HCT116 (cell line): ENCODE measurements around the gene CRADD. TPM values are rescaled to one million over a fixed set of nuclear protein-coding genes. Genes with fewer than 3 reads are reported as not detected.

Experiments used
- ATAC-seq: fragments of 200-7000 bp; cut with Tn5 transposase; 2 replicates; pipeline ENCODE4 v1.9.1; 2020; ENCODE audit warnings: mild to moderate bottlenecking, moderate library complexity
- BruUV-seq: library from RNA; stranded (reverse); fragments of 400-500 nt; replicated peaks from 2 replicates; lab custom pipeline; 2021; lab: Mats Ljungman, UMichigan
- CTCF ChIA-PET: fragments of 300-600 bp; sonication (Branson Sonifier 250); formaldehyde crosslinking; loops from one replicate; lab custom pipeline; 2021; ENCODE audit warnings: antibody characterized with exemption; lab: Charles Lee
- POLR2A ChIA-PET: fragments of 300-600, 350-600 bp; sonication (Branson Sonifier 250); formaldehyde crosslinking; loops from one replicate; lab custom pipeline; 2021; ENCODE audit warnings: antibody characterized with exemption; lab: Charles Lee
- RAD21 ChIA-PET, 2 experiments: fragments of 300-600 bp; sonication (Branson Sonifier 250); formaldehyde crosslinking; loops; one replicate each; lab custom pipeline; 2023; ENCODE audit warnings: low total read pairs in 2 of 2; ENCODE audit not compliant: uncharacterized antibody in 2 of 2, unreplicated experiment in 2 of 2, low non-redundant PET in 1 of 2; lab: Charles Lee
- DNase-seq: peaks from one replicate; pipeline ENCODE4 v3.0.0-alpha.2; 2010; ENCODE audit warnings: low read depth, low spot score
- H2AFZ ChIP-seq: fragments of 200-600 bp; shearing (Covaris generic), sonication (generic); 2 replicates; pipeline ENCODE4 v1.6.1; 2017; ENCODE audit warnings: low read depth, mixed run types, mixed read lengths, antibody characterized with exemption, low read length; ENCODE audit not compliant: poor library complexity, severe bottlenecking
- H3K27ac ChIP-seq: 2 replicates; pipeline ENCODE4 v1.5.1; 2012; ENCODE audit warnings: low read depth, low read length
- H3K27me3 ChIP-seq: fragments of 200-600 bp; sonication (generic); 2 replicates; pipeline ENCODE4 v1.6.1; 2016; ENCODE audit warnings: mixed run types, low read length, mixed read lengths; ENCODE audit not compliant: insufficient read depth
- H3K36me3 ChIP-seq, 2 experiments: fragments of 200-500 bp in 1 of 2; fragments of 200-600 bp in 1 of 2; sonication (Bioruptor generic) in 1 of 2; sonication (generic) in 1 of 2; 2 replicates each; pipeline versions ENCODE4 v1.5.1 to v1.6.1; 2014 to 2016; ENCODE audit warnings: low read length in 2 of 2, inconsistent platforms in 1 of 2, mixed read lengths in 1 of 2, mixed run types in 1 of 2; ENCODE audit not compliant: insufficient read depth in 2 of 2, control insufficient read depth in 1 of 2
- H3K4me1 ChIP-seq, 2 experiments: fragments of 200-600 bp in 1 of 2; sonication (generic) in 1 of 2; 2 replicates each; pipeline versions ENCODE4 v1.5.1 to v1.6.1; 2012 to 2017; ENCODE audit warnings: low read length in 2 of 2, inconsistent platforms in 1 of 2, mild to moderate bottlenecking in 1 of 2, mixed read lengths in 1 of 2, mixed run types in 1 of 2, moderate library complexity in 1 of 2; ENCODE audit not compliant: insufficient read depth in 2 of 2, control insufficient read depth in 1 of 2
- H3K4me2 ChIP-seq: fragments of 200-600 bp; sonication (generic); 2 replicates; pipeline ENCODE4 v1.6.1; 2017; ENCODE audit warnings: mixed run types, low read length, mixed read lengths
- H3K4me3 ChIP-seq, 2 experiments: fragments of 200-600 bp in 1 of 2; sonication (generic) in 1 of 2; replicated peaks in 1 of 2; 2 replicates each; pipeline ENCODE4 v1.5.1; 2011 to 2016; ENCODE audit warnings: low read length in 2 of 2, control low read depth in 1 of 2, low read depth in 1 of 2, mild to moderate bottlenecking in 1 of 2, mixed read lengths in 1 of 2, mixed run types in 1 of 2
- H3K79me2 ChIP-seq: fragments of 200-600 bp; sonication (generic); 2 replicates; pipeline ENCODE4 v1.6.1; 2017; ENCODE audit warnings: mild to moderate bottlenecking, mixed run types, low read length, moderate library complexity, mixed read lengths; ENCODE audit not compliant: insufficient read depth
- H3K9ac ChIP-seq: fragments of 200-600 bp; sonication (generic); 2 replicates; pipeline ENCODE4 v1.6.1; 2016; ENCODE audit warnings: low read length, mixed read lengths
- H3K9me2 ChIP-seq: fragments of 200-600 bp; sonication (generic), shearing (Covaris generic); 2 replicates; pipeline ENCODE4 v1.6.1; 2017; ENCODE audit warnings: mixed run types, mild to moderate bottlenecking, moderate library complexity; ENCODE audit not compliant: insufficient read depth
- H3K9me3 ChIP-seq, 2 experiments: fragments of 200-500 bp in 1 of 2; fragments of 200-600 bp in 1 of 2; sonication (Bioruptor generic) in 1 of 2; sonication (generic) in 1 of 2; 2 replicates each; pipeline ENCODE4 v1.6.1; 2014 to 2017; ENCODE audit warnings: low read length in 2 of 2, mixed read lengths in 2 of 2, inconsistent platforms in 1 of 2, low read depth in 1 of 2, mild to moderate bottlenecking in 1 of 2, mixed run types in 1 of 2, moderate library complexity in 1 of 2; ENCODE audit not compliant: control insufficient read depth in 1 of 2, insufficient read depth in 1 of 2
- H4K20me1 ChIP-seq: fragments of 200-600 bp; sonication (generic), shearing (Covaris generic); 2 replicates; pipeline ENCODE4 v1.6.1; 2017; ENCODE audit warnings: mixed run types, mild to moderate bottlenecking, moderate library complexity; ENCODE audit not compliant: insufficient read depth
- ATF3 ChIP-seq: IDR thresholded peaks from 2 replicates; pipeline ENCODE4 v1.6.1; 2012
- CBX3 ChIP-seq: IDR thresholded peaks from 2 replicates; pipeline ENCODE4 v1.6.1; 2012; ENCODE audit warnings: low read depth
- CEBPB ChIP-seq: IDR thresholded peaks from 2 replicates; pipeline ENCODE4 v1.6.1; 2012; ENCODE audit warnings: low read depth
- EGR1 ChIP-seq: IDR thresholded peaks from 2 replicates; pipeline ENCODE4 v1.6.1; 2012; ENCODE audit warnings: low read depth
- EZH2phosphoT487 ChIP-seq: fragments of 200-600 bp; IDR thresholded peaks from 2 replicates; pipeline ENCODE4 v1.6.1; 2018; ENCODE audit warnings: antibody characterized with exemption, borderline replicate concordance
- FOSL1 ChIP-seq: IDR thresholded peaks from 2 replicates; pipeline ENCODE4 v1.6.1; 2012; ENCODE audit warnings: low read depth
- POLR2A ChIP-seq: IDR thresholded peaks from 2 replicates; pipeline ENCODE4 v1.7.0; 2011; ENCODE audit warnings: borderline replicate concordance; ENCODE audit not compliant: insufficient read depth, insufficient read length; ENCODE audit errors: extremely low read depth
- POLR2AphosphoS5 ChIP-seq: IDR thresholded peaks from 2 replicates; pipeline ENCODE4 v1.6.1; 2011; ENCODE audit warnings: mild to moderate bottlenecking, low read depth, low read length, moderate library complexity
- REST ChIP-seq: IDR thresholded peaks from 2 replicates; pipeline ENCODE4 v1.6.1; 2012; ENCODE audit warnings: low read depth
- SIN3A ChIP-seq: IDR thresholded peaks from 2 replicates; pipeline ENCODE4 v1.6.1; 2012; ENCODE audit warnings: low read depth
- SP1 ChIP-seq: IDR thresholded peaks from 2 replicates; pipeline ENCODE4 v1.6.1; 2012; ENCODE audit warnings: low read depth
- TCF7L2 ChIP-seq: IDR thresholded peaks from 2 replicates; pipeline ENCODE4 v1.7.0; 2011; ENCODE audit warnings: borderline replicate concordance, inconsistent platforms; ENCODE audit not compliant: insufficient read depth, insufficient read length; ENCODE audit errors: extremely low read depth
- intact Hi-C: fragments of 100-400 bp; cut with micrococcal nuclease; formaldehyde crosslinking; loops from 2 replicates; pipeline ENCODE4 v1.10.0; 2022
- total RNA-seq: library from RNA; stranded (reverse); gene quantifications from one replicate; pipeline ENCODE4 v1.2.1, GENCODE V29; 2021; ENCODE audit not compliant: unreplicated experiment

CRADD gene
- total RNA-seq, 1 experiment from 2014 or later = 12.2 TPM

GRCh38 chr12:93738199-93739058 is 61.3 kb downstream of the CRADD start:
- Histone ChIP-seq H3K27me3 (no peaks in the 10 kb centered on the region), H3K4me2 (no peak overlapping the region), H3K36me3 (no peaks in the 10 kb centered on the region), H2AFZ (no peak overlapping the region), H3K4me1 (peaks cover 7 to 21% of the 10 kb centered on the region in 2 experiments; a peak in 3 of 4 replicates), H3K27ac (no peak overlapping the region), H3K79me2 (no peaks in the 10 kb centered on the region), H3K9ac (no peak overlapping the region), H3K9me3 (no peaks in the 10 kb centered on the region), H3K4me3 (no peak overlapping the region), H4K20me1 (no peaks in the 10 kb centered on the region), H3K9me2 (no peaks in the 10 kb centered on the region)
- intact Hi-C loops = no loop called here
- TF ChIP-seq TCF7L2 (no peak), EGR1 (no peak), CBX3 (no peak), FOSL1 (no peak), POLR2A (no peak), ATF3 (no peak), CEBPB (no peak), SIN3A (no peak), EZH2phosphoT487 (no peak), POLR2AphosphoS5 (no peak), REST (no peak), SP1 (no peak)
- ATAC-seq = no peak
- RAD21 ChIA-PET = no interaction called here
- DNase-seq = no peak
- CTCF ChIA-PET = no interaction called here
- POLR2A ChIA-PET = no interaction called here
- no TSS peak for BruUV-seq
